ENCODE data around the gene AMPH.

The AMPH gene

GRCh38 chr7:38630720-38631673 lies at the start of gene AMPH:
AMPH (minus strand) TSS chr7:38631373; CDS start chr7:38631351, 22 bp downstream.
- DNase-seq (ENCODE audit: low read depth), result no peak

- DNase-seq (ENCODE audit: low read depth), result no peak
Measured at GRCh38 chr7:38679419-38679818, 48.2 kb upstream of the AMPH start.

DNA sequence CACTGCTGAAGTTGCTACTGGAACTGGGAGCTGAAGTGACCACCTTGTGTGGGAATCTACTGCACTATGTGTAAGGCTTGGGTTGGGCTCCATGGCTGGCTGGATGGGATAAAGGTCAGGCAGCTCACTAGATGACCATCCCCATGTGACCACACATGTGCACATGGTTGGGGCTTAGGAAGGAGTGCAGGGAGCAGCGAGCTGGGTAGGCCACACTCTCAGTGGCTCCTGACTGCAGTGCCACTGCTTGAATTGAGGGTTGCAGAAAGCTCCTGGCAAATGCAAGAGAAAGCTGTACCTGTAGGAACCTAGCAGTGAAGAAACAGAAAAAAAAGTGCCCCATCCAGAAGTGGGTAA lies 47.5 kb upstream of the AMPH start:
- no peak for DNase-seq (ENCODE audit: low read depth)

DNA sequence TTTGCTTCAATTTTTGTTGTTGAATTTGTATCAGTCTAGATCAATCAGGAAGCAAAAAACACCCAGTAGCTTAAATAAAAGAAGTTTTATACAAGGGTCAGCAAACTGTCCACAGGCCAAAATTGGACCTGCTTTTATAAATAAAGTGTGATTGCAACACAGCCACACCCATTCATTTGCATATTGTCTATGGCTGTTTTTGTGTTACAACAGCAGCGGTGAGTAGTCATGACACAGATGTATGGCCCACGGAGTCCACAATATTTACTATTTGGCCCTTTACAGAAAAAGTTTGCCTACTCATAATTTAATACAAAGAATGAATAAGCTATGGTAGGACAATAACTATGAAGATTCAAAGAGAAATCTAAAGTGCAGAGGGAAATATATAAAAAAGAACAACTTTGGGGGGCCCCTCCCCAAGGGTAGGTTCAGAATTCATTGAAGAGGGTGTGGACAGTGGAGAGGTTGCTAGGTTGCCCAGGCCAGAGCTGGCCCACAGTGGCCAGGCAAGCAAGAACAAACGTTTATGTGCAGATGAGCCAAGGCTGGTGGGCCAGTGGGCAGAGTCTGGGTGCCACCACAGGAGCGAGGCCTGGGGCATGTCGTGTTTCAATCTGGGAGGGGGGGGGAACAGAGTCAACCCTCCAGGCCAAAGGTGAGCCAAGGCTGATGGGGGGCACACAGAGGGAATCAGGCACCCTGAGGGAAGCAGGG lies 47.0 kb upstream of the AMPH start:
- DNase-seq (ENCODE audit: low read depth), result no peak

DNA sequence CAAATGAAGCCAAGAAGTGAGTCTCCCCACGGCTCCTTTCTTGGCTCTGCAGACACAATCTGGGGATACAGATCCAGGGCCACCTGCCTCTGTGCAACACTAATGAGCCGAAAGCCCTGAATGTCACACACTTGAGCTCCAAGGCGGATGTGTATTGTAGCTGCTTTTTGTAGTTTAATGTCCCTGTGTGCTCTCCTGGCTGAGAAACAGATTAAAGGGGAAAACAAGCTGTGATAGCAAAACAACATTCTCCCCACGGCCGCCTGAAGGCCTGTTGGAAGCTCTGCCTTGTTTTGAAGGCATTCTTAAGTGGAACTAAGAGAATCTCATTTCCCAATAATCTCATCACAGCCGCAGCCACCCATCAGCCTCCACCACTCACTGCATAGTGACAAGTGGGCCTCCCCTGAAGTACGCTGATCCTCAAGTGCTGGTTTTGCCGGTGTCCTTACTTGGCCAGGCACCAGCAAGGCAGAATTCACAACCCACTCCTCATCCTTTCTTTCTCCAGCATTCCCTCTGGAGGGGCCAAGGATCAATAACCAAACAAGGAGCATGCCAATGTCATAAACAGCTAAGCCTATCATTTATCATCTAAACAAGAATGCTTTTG lies 44.4 kb upstream of the AMPH start:
- DNase-seq (ENCODE audit: low read depth), result no peak

DNA sequence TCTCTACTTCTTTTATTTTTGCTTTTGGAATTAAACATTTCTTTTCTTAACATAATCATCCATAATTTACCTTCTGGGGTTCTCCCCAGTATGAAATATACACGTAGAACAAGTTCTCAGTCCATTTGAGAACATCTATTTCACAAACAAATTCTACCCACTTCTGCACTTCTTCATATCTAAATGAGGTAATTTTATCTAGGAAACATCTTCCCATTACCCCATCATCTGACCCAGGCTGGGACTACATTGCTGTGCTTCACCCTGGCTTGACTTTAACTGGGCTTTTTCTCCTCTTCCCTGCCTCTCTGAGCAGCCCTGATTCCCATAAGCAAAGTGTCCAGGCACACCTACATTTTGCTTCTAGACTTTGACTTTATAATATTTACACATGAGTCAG lies 43.3 kb upstream of the AMPH start:
- no peak for DNase-seq (ENCODE audit: low read depth)

- no peak for DNase-seq (ENCODE audit: low read depth)
Measured at GRCh38 chr7:38673795-38674194, 42.6 kb upstream of the AMPH start.

DNA sequence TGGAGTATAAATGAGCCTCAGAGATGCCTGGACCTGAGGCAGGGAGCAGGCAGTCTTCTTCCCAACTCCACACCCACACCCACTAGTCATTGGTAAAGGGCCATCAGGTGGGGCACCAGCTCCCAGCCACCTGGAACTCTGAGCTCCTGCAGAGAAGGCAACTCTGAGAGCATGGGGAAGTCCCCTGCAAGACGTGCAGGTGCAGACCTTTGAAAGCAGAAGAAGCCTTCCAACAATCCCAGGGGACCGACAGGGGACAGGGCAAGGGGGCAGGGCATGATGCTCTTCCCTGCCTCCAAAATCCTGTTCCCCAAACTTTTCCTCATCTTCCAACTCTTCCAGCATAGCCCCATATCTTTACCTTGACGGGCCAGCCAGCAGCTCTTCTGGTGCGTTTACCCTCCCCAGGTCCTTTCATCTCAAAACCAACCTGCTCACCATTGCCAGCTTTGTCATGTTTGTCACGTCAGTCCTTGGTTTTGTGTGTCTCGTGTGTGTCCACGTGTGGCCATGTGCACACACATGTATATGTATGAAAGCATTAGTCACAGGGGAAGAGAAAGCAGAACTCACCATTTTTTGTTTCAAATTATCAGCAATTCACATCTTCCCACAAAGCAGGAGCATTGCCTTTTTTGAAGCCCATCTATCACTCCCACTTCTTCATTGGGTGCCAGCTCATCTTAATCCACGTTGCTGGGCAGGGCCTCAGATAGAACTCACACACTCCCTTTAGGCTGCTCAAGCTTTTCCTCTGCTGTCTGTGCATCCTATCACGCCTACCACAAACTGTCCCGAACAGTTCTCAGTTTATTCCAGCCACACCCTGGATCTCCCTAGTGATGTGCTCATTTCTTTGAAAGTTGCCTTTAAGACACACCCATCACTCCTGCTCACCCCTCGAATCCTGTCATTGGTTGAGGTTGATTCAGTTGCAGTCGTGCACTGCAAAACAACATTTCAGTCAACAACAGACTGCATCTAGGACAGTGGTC lies 41.0 kb upstream of the AMPH start:
- DNase-seq (ENCODE audit: low read depth), result no peak

DNA sequence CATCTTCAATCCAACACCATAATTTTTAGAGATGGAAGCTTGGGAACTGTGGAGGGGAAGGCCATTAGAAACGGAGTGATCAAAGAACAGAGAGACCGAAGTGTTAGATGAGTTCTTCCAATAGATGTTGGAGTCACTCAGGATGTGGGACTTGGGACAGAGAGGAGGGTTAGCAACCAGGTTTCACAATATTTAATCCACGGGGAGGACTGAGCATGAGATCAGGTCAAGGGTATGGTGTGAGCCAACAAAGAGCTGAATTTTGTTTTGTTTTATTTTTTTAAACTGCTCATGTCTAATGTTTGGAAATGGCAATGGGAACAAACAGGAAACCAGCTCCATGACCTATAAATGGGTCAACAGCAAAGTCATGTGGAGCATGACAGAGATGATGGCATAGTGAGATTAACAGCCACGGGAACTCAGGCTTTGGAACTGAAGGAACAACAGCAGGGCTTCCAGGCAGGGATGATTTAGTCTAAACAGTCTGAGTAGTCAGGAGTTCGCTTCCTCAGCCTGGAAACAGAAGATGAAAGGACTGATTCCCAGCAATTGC lies 38.9 kb upstream of the AMPH start:
- DNase-seq (ENCODE audit: low read depth), result no peak

- no peak for DNase-seq (ENCODE audit: low read depth)
Measured at GRCh38 chr7:38664972-38665371, 33.8 kb upstream of the AMPH start.

DNA sequence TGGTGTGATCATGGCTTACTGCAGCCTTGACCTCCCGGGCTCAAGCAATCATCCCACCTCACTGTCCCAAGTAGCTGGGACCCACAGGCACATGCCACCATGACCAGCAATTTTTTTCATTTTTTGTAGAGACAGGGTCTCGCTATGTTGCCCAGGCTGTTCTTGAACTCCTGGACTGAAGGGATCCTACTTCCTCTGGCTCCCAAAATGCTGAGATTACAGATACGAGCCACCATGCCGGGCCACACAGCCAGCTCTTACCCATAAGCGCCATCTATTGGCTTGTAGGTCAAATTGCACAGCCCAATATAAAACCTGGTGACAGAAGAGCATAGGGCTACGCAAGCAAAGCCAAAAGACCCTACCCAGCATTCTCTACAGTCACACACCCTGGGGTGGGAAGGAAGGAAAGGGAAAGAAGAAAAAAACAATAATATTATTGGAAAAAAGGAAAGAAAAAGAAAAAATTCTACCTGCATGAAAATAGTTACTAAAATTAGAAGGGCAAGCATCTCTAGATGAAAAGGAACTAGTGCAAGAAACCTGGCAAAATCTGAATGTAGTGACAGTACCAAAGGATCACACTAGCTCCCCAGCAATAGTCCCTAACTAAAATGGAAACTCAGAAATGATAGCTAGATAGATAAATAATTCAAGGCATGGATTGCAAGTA lies 29.4 kb upstream of the AMPH start:
- DNase-seq (ENCODE audit: low read depth), result peak; percentile 9

GRCh38 chr7:38659931-38660330 lies 28.8 kb upstream of the AMPH start:
- DNase-seq (ENCODE audit: low read depth), result no peak

DNA sequence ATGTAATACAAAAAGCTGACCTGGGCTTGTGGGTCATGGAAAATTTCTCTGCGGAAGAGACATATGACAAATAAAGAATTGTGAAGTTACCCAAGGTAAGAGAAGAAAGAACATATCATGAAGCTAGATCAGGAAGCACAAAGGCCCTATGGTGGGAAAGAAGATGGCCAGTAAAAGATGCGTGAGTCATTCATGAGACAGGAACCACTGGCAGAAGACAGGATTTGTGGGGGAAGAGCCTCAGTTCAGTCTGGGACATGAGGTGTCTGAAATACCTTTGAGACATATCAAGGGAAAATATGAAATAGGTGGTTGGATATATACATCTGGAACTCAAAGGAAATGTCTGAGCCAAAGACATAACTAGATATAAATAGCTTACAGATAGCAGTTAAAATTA lies 27.7 kb upstream of the AMPH start:
- no peak for DNase-seq (ENCODE audit: low read depth)

GRCh38 chr7:38656968-38657367 lies 25.8 kb upstream of the AMPH start:
- no peak for DNase-seq (ENCODE audit: low read depth)

DNA sequence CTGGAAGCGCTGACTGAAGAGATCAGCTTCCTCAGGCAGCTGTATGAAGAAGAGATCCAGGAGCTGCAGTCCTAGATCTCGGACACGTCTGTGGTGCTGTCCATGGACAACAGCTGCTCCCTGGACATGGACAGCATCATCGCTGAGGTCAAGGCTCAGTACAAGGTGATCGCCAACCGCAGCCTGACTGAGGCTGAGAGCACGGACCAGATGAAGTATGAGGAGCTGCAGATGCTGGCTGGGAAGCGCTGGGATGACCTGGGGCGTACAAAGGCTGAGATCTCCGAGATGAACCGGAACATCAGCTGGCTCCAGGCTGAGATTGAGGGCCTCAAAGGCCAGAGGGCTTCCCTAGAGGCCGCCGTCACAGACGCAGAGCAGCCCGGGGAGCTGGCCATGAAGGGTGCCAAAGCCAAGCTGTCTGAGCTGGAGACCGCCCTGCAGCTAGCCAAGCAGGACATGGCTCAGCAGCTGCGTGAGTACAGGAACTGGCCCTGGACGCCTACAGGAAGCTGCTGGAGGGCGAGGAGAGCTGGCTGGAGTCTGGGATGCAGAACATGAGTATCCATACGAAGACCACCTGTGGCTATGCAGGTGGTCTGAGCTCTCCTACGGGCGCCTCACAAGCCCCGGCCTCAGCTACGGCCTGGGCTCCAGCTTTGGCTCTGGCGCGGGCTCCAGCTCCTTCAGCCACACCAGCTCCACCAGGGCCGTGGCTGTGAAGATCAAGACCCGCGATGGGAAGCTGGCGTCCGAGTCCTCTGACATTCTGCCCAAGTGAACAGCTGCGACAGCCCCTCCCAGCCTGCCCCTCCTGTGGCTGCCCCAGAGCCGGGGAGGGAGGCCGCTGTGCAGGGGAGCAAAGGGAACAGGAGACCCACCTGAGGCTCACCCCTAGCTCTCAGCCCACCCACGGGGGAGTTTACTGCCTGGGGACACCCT lies 24.9 kb upstream of the AMPH start:
- no peak for DNase-seq (ENCODE audit: low read depth)

DNA sequence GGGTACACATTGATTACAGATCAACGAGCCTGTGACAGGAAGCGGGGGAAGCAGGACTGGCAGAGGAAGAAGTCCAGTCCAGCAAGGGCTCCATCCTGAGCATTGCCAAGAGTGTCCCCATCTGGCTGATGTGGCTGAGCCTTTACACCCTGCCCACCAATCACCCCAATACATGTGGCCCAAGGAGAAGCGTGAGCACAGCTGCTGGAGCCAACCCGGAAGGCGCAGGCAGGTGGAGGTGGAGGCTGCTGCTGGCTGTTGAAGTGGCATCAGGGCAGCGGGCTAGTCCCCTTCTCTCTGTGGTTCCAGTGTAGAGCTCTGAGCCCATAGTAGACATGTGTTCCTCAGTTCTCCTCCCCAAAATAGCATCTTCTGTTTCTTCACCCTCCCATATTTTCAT lies 6.8 kb upstream of the AMPH start:
- no peak for DNase-seq (ENCODE audit: low read depth)

- DNase-seq (ENCODE audit: low read depth), result no peak
Measured at GRCh38 chr7:38632411-38632810, 1.2 kb upstream of the AMPH start.

- DNase-seq (ENCODE audit: low read depth), result no peak
Measured at GRCh38 chr7:38629651-38630510, 1.3 kb downstream of the AMPH start.

All from stimulated activated CD4-positive, alpha-beta T cell treated with anti-CD3 and anti-CD28 coated beads, Interleukin-2, amount 100 ng/mL, for 4 hours (primary cell).